ENCODE results near the gene CDH18.
"Not testable (repeated sequence)": the region's sequence is repeated elsewhere in the genome, so short reads cannot be mapped to it uniquely, and the experiment has no call there.

The CDH18 gene

GRCh38 chr5:19855931-19856330, 132.1 kb downstream of the CDH18 start:
- no peak for DNase-seq

DNA sequence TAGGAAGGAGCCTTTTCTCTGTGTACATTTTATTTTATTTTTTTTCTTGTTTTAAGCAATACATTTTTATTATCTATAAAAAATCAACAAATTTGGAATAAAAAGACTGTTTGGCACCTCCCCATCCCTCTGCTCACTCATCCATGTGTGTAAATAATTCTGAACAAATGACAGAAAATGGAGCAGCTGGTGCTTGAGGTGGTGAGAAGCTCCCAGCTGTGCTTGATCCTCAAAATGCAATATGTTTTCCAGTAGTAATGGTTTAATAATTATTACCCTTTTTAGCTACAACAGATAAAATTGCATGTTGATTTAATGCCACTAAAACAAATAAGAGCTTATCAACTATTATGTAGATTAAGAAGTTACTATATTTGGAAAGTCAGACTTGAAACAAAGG, 132.5 kb downstream of the CDH18 start:
- no peak for DNase-seq

DNA sequence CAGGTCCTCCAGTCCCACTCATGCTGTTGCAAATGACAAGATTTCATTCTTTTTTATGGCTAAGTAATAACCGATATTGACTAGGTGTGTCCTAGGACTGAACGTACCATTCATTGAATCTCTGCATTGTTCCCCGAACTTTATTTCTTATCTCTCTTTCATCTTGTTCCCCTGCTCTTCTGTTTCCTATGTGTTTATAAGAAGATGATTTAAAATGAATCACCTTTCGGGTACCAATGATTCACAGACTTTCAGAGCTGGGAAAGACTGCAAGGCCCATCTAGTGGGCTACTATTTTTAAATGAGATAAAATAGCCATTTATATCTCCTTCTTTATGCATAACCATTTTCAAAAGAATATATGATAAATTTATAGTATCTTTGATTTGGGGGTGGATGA, 133.0 kb downstream of the CDH18 start:
- no peak for DNase-seq

- DNase-seq, result no peak
Measured at GRCh38 chr5:19853616-19854240, 134.3 kb downstream of the CDH18 start.

- DNase-seq, result no peak
Measured at GRCh38 chr5:19837536-19838174, 150.3 kb downstream of the CDH18 start.

- DNase-seq, result no peak
Measured at GRCh38 chr5:19835442-19835841, 152.6 kb downstream of the CDH18 start.

GRCh38 chr5:19812720-19813119, 175.3 kb downstream of the CDH18 start:
- DNase-seq, result not testable (repeated sequence)

- no peak for DNase-seq
Measured at GRCh38 chr5:19806756-19807155, 181.2 kb downstream of the CDH18 start.

- no peak for DNase-seq
Measured at GRCh38 chr5:19802686-19803085, 185.3 kb downstream of the CDH18 start.

GRCh38 chr5:19795218-19795617, 192.8 kb downstream of the CDH18 start:
- no peak for DNase-seq

- no peak for DNase-seq
Measured at GRCh38 chr5:19790829-19791466, 197.1 kb downstream of the CDH18 start.

DNA sequence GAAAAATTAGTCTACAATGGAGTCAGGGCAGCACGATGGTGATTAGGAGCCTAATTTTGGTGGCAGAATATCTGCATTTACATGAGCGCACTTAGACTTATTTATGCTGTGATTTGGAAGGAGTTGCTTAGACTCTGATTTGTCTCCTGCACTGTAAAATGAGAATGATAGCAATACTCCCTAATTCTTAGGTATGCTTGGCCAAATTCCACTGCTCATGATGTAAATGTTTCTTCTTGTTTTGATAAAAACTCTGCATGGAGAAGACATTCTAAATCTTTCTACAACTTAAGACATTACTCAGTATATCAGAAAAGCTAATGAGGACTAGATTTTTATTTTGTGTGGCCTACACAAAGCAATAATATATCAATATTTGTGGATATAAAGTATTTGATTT, 205.4 kb downstream of the CDH18 start:
- DNase-seq, result no peak

- no peak for DNase-seq
Measured at GRCh38 chr5:19777363-19777762, 210.6 kb downstream of the CDH18 start.

- DNase-seq, result not testable (repeated sequence)
Measured at GRCh38 chr5:19776886-19777285, 211.1 kb downstream of the CDH18 start.

GRCh38 chr5:19771174-19771835, 216.7 kb downstream of the CDH18 start:
- DNase-seq, result no peak

DNA sequence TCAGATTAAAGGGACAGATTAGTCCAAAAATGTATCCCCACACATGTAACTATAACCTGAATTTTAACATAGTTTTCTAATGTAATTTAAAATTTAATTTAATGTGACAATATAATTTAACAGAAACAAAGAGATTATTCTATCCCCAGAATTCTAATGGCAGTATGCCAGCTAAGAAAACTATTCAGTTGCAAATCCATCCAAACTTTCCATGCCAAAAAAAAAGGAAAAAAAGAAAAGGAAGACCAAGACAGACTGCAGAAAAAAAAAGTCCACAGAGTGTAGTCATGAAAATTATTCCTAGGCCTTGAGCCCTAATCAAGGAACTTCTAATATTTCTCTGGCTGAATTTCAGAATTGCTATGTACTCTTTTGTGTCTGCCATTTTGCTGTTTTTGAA, 217.6 kb downstream of the CDH18 start:
- no peak for DNase-seq

DNA sequence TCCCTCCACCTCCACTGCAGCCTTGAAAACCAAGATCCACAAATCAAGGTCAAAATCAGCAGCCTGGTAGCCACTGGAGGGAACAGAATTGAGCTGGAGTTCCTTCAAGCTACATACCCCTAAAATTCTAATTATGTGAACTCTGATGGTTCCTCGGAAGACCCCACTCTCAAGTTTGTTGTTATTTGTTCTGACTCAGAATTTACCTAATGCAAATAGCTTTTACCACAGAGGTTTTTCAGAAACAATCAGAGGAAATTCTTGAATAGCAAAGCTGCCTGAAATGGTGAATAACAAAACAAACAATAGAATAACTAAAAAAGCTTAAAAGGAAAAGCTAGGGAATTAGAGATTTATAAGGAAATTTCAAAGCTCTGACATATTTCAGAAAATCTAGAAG, 220.0 kb downstream of the CDH18 start:
- DNase-seq, result no peak

DNA sequence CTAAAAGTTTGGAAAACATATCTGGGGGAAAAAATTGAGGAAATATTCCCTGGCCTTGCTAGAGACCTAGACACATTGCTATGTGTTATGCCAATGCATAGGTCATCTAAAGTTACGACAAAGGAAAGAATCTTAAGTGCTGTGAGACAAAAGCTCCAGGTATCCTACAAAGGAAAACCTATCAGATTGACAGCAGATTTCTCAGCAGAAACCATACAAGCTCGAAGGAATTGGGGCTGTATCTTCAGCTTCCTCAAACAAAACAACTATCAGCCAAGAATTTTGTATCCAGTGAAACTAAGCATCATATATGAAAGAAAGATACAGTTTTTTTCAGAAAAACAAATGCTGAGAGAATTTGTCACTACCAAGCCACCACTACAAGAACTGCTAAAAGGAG, 234.4 kb downstream of the CDH18 start:
- DNase-seq, result no peak

DNA sequence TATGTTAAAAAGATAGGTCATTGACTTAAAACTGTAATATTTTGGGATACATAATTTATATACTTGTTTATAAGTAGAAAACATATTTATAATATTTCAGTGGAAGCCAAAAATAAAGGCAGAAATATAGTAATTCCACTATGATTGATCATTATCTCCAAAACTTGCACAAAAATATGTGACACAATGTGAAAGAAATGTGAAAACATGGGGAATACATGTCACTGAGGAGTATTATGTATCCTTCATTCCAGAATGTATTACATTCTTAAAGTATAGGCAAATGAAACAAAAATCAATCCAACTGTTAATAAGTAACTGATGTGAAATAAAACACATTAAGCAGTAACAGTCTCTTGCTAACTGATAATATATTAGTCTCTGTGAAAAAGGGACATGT, 236.7 kb downstream of the CDH18 start:
- no peak for DNase-seq

- DNase-seq, result no peak
Measured at GRCh38 chr5:19745247-19745646, 242.8 kb downstream of the CDH18 start.

- no peak for DNase-seq
Measured at GRCh38 chr5:19739671-19740070, 248.3 kb downstream of the CDH18 start.

GRCh38 chr5:19734776-19735175, 253.2 kb downstream of the CDH18 start:
- no peak for DNase-seq

DNA sequence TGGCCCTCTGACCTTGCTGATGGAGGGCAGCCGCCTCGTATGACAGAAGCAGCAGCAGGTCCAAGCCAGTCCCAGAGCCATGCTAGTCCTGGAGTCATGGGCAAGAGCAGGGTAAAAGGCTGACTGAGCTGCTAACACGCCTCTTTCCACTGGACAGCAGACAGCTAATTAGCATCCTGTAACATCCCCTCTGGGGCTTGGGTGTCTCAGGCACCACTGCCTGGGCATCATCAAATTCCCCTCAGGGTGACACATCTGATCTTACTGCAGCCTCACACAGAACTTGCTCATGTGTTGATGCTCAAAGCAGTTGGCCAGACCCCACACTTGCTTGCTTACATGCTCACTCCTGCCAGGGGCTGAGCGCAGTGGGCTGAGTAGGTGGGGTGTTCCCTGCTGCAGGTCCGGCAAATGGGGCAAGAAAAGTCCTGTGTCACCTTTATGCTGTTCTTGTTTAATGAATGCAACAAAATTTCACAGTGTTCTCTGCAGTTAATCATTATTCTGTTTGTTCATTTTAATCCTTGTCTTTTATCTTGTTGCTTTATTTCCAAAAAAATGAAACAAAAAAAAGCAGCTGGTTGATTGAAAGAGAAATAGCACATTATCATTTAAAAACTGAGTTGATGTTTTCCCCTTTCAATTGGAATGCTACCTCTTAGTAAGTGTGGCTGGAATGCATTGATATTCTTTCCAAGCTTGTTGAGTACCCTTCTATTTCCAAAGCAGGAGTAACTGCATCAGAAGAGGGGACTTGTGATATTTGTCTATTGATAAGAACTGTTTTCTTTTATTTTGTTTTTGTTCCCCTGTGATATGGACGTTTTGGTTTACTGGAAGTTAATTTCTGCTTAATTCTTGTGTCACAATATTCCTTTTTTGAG, 254.1 kb downstream of the CDH18 start:
- DNase-seq, result no peak
